Neuronal stem cell (in vitro differentiated cells): ENCODE measurements around the gene RBBP7.

Source experiments
- DNase-seq: peaks from one replicate; pipeline ENCODE4 v3.0.0-alpha.2; 2013; ENCODE audit warnings: low spot score
- H2AFZ ChIP-seq: one replicate; pipeline ENCODE4 v1.6.1; 2013; ENCODE audit warnings: mild to moderate bottlenecking, low read length, inconsistent platforms
- H2AK5ac ChIP-seq: 2 replicates; pipeline ENCODE4 v1.6.1; 2013; ENCODE audit warnings: low read depth, mild to moderate bottlenecking, inconsistent platforms, low read length, moderate library complexity, mixed read lengths
- H2BK120ac ChIP-seq: 2 replicates; pipeline ENCODE4 v1.6.1; 2013; ENCODE audit warnings: low read depth, mild to moderate bottlenecking, inconsistent platforms, low read length, moderate library complexity, mixed read lengths
- H2BK12ac ChIP-seq: one replicate; pipeline ENCODE4 v1.6.1; 2013; ENCODE audit warnings: low read length, inconsistent platforms
- H2BK15ac ChIP-seq: 2 replicates; pipeline ENCODE4 v1.6.1; 2013; ENCODE audit warnings: mild to moderate bottlenecking, low read length, inconsistent platforms, mixed read lengths
- H2BK5ac ChIP-seq: one replicate; pipeline ENCODE4 v1.6.1; 2013; ENCODE audit warnings: inconsistent platforms, mild to moderate bottlenecking, low read length, moderate library complexity
- H3K14ac ChIP-seq: one replicate; pipeline ENCODE4 v1.6.1; 2013; ENCODE audit warnings: low read length, inconsistent platforms
- H3K18ac ChIP-seq: 2 replicates; pipeline ENCODE4 v1.6.1; 2013; ENCODE audit warnings: low read length, inconsistent platforms
- H3K23ac ChIP-seq: 2 replicates; pipeline ENCODE4 v1.6.1; 2013; ENCODE audit warnings: low read depth, mild to moderate bottlenecking, mixed read lengths, low read length, inconsistent platforms; ENCODE audit not compliant: poor library complexity
- H3K27ac ChIP-seq: replicated peaks from 3 replicates; pipeline ENCODE4 v1.5.1; 2013; ENCODE audit warnings: low read length, inconsistent platforms
- H3K27me3 ChIP-seq, 3 experiments: 2 replicates each; pipeline ENCODE4 v1.6.1; 2013; ENCODE audit warnings: low read length in 3 of 3, mild to moderate bottlenecking in 2 of 3, inconsistent platforms in 1 of 3, low read depth in 1 of 3, mixed read lengths in 1 of 3, moderate library complexity in 1 of 3; ENCODE audit not compliant: control insufficient read depth in 3 of 3, insufficient read depth in 3 of 3
- H3K36me3 ChIP-seq, 2 donors: replicated peaks in 1 of 2; 2 replicates each; pipeline ENCODE4 v1.6.1; 2013; ENCODE audit warnings: low read length in 2 of 2; ENCODE audit not compliant: control insufficient read depth in 2 of 2, insufficient read depth in 2 of 2
- H3K4ac ChIP-seq: 2 replicates; pipeline ENCODE4 v1.6.1; 2013; ENCODE audit warnings: inconsistent platforms, mild to moderate bottlenecking, low read length, moderate library complexity
- H3K4me1 ChIP-seq, 2 donors: 1 replicate in 1 of 2; 2 replicates in 1 of 2; pipeline ENCODE4 v1.6.1; 2013; ENCODE audit warnings: low read length in 2 of 2, low read depth in 1 of 2; ENCODE audit not compliant: control insufficient read depth in 2 of 2, insufficient read depth in 1 of 2
- H3K4me2 ChIP-seq: one replicate; pipeline ENCODE4 v1.6.1; 2013; ENCODE audit warnings: mild to moderate bottlenecking, low read length, inconsistent platforms; ENCODE audit not compliant: insufficient read depth, poor library complexity, severe bottlenecking
- H3K4me3 ChIP-seq, 2 donors: 2 replicates each; pipeline ENCODE4 v1.5.1; 2013; ENCODE audit warnings: low read length in 2 of 2, mild to moderate bottlenecking in 2 of 2, inconsistent platforms in 1 of 2, moderate library complexity in 1 of 2
- H3K79me1 ChIP-seq: one replicate; pipeline ENCODE4 v1.6.1; 2013; ENCODE audit warnings: low read depth, mild to moderate bottlenecking, inconsistent platforms, low read length, moderate library complexity
- H3K9ac ChIP-seq: one replicate; pipeline ENCODE4 v1.6.1; 2013; ENCODE audit warnings: mild to moderate bottlenecking, low read depth, low read length, inconsistent platforms; ENCODE audit not compliant: poor library complexity
- H3K9me3 ChIP-seq, 2 donors: replicated peaks in 1 of 2; 2 replicates each; pipeline versions ENCODE3 to v1.6.1; 2013; ENCODE audit warnings: low read length in 2 of 2, mild to moderate bottlenecking in 2 of 2, inconsistent platforms in 1 of 2, low read depth in 1 of 2, mixed read lengths in 1 of 2, moderate library complexity in 1 of 2; ENCODE audit not compliant: control insufficient read depth in 2 of 2, insufficient read depth in 1 of 2
- H4K8ac ChIP-seq: one replicate; pipeline ENCODE4 v1.6.1; 2013; ENCODE audit warnings: low read depth, mild to moderate bottlenecking, inconsistent platforms, low read length, moderate library complexity
- H4K91ac ChIP-seq: one replicate; pipeline ENCODE4 v1.6.1; 2013; ENCODE audit warnings: low read length, low read depth, mild to moderate bottlenecking, inconsistent platforms; ENCODE audit not compliant: poor library complexity
- WGBS, 2 donors: extraction: QIAGEN DNeasy Blood & Tissue Kit; methylation state at CpG; one replicate each; pipeline ENCODE4 v1.1.7; 2013; ENCODE audit warnings: missing lambda C conversion rate in 2 of 2, mixed read lengths in 1 of 2; ENCODE audit not compliant: insufficient read length in 2 of 2, insufficient replicate concordance in 1 of 2; ENCODE audit errors: extremely low coverage in 2 of 2; 5-methylcytosine and 5-hydroxymethylcytosine counted together

RBBP7 gene

DNA sequence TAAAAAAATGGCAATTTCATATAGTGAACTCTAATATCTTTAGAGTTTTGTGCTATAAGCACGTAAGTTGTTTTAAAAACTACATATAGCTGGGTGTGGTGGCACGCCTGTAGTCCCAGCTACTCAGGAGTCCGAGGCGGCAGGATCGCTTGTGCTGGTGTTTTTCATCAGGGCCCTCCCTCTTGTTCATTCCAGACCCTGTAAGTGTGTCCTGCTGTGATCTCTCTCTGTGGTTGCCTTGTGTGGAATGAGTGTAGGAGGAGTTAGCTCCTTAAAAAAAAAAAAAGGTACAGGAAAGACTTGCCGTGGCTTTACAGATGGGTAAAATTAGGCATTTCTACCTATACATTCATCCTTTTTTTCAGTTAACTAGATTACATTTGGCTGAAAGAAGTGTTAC, 35.4 kb downstream of the RBBP7 start:
- H3K4me2 ChIP-seq: no peak overlapping the region
- H3K27me3 ChIP-seq: no peaks in the 10 kb centered on the region
- peaks cover 2 to 95% of the 10 kb centered on the region in 2 donors for H3K36me3 ChIP-seq
- H2BK5ac ChIP-seq: no peak overlapping the region
- no peak overlapping the region for H2AFZ ChIP-seq
- no peak overlapping the region for H4K91ac ChIP-seq
- H4K8ac ChIP-seq: no peak overlapping the region
- H2BK12ac ChIP-seq: no peak overlapping the region
- H3K18ac ChIP-seq: no peak overlapping the region
- H3K9me3 ChIP-seq: no peaks in the 10 kb centered on the region
- DNase-seq: no peak
- no peak overlapping the region for H3K14ac ChIP-seq
- H3K4me1 ChIP-seq: peaks cover 0 to 12% of the 10 kb centered on the region in 2 donors
- no peak overlapping the region for H3K27ac ChIP-seq
- no peak overlapping the region for H2AK5ac ChIP-seq
- H3K79me1 ChIP-seq: no peaks in the 10 kb centered on the region
- no peak overlapping the region for H3K9ac ChIP-seq
- H2BK15ac ChIP-seq: no peak overlapping the region
- no peak overlapping the region for H2BK120ac ChIP-seq
- no peak overlapping the region for H3K4me3 ChIP-seq
- no peak overlapping the region for H3K23ac ChIP-seq
- no CpG with 5 or more reads among the region's 6 CpGs for WGBS, 2 donors
- no peak overlapping the region for H3K4ac ChIP-seq

DNA sequence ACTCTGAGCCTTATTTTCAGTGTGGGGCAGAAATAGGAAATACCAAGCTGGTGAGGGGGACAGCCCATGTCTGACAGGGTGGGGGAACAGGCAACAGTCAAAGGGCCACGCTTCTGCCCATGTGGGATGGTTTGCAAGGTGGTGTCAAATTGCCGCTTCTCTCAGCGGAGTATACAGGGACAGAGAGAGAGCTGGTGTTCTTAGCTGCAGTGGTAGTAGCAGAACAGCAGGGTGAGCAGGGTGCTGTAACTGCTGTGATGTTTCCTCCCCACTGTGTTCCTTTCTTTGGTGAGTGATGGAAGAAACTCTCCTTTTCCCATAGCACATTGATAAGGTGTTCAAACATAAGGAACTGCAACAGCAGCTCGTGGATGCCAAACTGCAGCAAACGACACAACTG, 37.9 kb downstream of the RBBP7 start:
- H3K79me1 ChIP-seq: no peaks in the 10 kb centered on the region
- H3K9ac ChIP-seq: no peak overlapping the region
- peaks cover 0 to 88% of the 10 kb centered on the region in 2 donors for H3K36me3 ChIP-seq
- H3K4me1 ChIP-seq: peaks cover 0 to 5% of the 10 kb centered on the region in 2 donors
- no peak overlapping the region for H2AFZ ChIP-seq
- no peak overlapping the region for H3K4ac ChIP-seq
- H2AK5ac ChIP-seq: no peak overlapping the region
- WGBS, 2 donors: no CpG with 5 or more reads among the region's 5 CpGs
- no peak overlapping the region for H3K23ac ChIP-seq
- no peak overlapping the region for H3K18ac ChIP-seq
- no peak overlapping the region for H3K27ac ChIP-seq
- H2BK15ac ChIP-seq: no peak overlapping the region
- no peak overlapping the region for H4K91ac ChIP-seq
- no peak overlapping the region for H3K4me2 ChIP-seq
- H2BK120ac ChIP-seq: no peak overlapping the region
- no peak overlapping the region for H3K14ac ChIP-seq
- H3K4me3 ChIP-seq: no peak overlapping the region
- H3K27me3 ChIP-seq: no peaks in the 10 kb centered on the region
- no peak overlapping the region for H2BK12ac ChIP-seq
- no peak overlapping the region for H4K8ac ChIP-seq
- DNase-seq: no peak
- H3K9me3 ChIP-seq: no peaks in the 10 kb centered on the region
- no peak overlapping the region for H2BK5ac ChIP-seq

DNA sequence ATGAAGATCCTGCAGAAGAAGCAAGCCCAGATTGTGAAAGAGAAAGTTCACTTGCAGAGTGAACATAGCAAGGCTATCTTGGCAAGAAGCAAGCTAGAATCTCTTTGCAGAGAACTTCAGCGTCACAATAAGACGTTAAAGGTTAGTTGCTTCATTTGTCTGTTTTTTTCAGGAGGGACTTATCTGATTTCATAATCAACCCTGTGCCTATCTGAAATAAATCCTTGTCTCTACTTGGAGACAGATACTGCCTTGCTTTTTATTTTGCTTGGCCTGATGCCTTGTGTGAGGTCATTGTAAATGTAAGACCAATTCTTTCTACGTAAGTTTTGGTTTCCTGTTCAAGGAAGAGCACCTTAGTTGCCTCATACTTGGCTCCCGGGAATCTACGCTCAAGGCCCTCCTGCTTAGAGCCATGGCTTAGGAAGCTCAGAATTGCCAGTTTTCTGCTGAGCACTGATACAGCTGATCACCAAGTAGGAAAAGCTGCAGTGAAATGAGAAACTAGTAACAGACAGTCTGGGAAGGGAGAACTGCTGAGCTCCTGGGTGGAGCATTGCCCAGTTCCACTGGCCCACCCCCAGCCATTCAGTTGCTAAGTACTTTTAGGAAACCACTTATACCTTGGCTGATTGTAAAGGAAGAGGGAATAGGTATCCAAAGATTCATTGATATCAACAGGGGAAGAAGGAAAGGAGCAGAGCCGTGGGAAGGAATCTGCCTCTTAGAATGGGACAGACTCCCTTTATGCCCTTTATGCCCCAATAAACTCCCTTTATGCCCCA, 41.8 kb downstream of the RBBP7 start:
- Histone ChIP-seq H2BK120ac (no peak overlapping the region), H2AFZ (no peak overlapping the region), H3K4me2 (no peak overlapping the region), H3K23ac (no peak overlapping the region), H2BK15ac (no peak overlapping the region), H3K27me3 (no peaks in the 10 kb centered on the region), H3K9ac (no peak overlapping the region), H3K4ac (no peak overlapping the region), H3K4me3 (no peak overlapping the region), H3K18ac (no peak overlapping the region), H3K14ac (no peak overlapping the region), H4K91ac (no peak overlapping the region), H2AK5ac (no peak overlapping the region), H3K9me3 (no peaks in the 10 kb centered on the region), H2BK12ac (no peak overlapping the region), H3K4me1 (no peaks in the 10 kb centered on the region), H4K8ac (no peak overlapping the region), H3K27ac (no peak overlapping the region), H3K36me3 (peaks cover 0 to 69% of the 10 kb centered on the region in 2 donors), H3K79me1 (no peaks in the 10 kb centered on the region), H2BK5ac (no peak overlapping the region)
- no CpG with 5 or more reads among the region's 6 CpGs for WGBS, 2 donors
- no peak for DNase-seq

DNA sequence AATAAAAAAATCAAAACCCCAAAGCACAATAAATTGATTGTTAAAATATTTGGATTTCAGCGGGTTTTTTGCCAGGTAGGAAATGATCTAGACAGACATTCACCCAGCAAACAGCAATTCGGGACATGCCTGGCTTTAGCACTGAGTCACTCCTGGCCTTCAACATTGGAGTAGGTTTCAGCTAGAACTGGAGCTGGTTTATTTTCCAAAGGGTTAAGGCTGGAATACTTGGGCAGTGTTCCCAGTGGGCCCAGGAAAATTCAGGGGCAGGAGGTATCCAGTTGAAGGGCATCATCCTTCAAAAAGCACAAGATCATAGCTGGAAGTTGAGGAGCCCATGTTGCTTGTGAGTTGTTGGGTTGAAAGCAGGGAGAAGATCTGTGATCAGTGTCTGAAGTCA, 42.9 kb downstream of the RBBP7 start:
- Histone ChIP-seq H3K27me3 (no peaks in the 10 kb centered on the region), H3K79me1 (no peaks in the 10 kb centered on the region), H4K91ac (no peak overlapping the region), H3K4me3 (no peak overlapping the region), H2BK12ac (no peak overlapping the region), H3K9me3 (no peaks in the 10 kb centered on the region), H3K9ac (no peak overlapping the region), H2BK15ac (no peak overlapping the region), H2AFZ (no peak overlapping the region), H4K8ac (no peak overlapping the region), H2AK5ac (no peak overlapping the region), H3K36me3 (peaks cover 3 to 67% of the 10 kb centered on the region in 2 donors), H2BK120ac (no peak overlapping the region), H2BK5ac (no peak overlapping the region), H3K23ac (no peak overlapping the region), H3K27ac (no peak overlapping the region), H3K4me2 (no peak overlapping the region), H3K4me1 (no peaks in the 10 kb centered on the region), H3K4ac (no peak overlapping the region), H3K14ac (no peak overlapping the region), H3K18ac (no peak overlapping the region)
- no CpG with 5 or more reads among the region's 2 CpGs for WGBS, 2 donors
- DNase-seq: no peak
